Measurements from ENCODE around the gene CEACAM3.
"Not testable (repeated sequence)": the region's sequence is repeated elsewhere in the genome, so short reads cannot be mapped to it uniquely, and the experiment has no call there.

The CEACAM3 gene

DNA sequence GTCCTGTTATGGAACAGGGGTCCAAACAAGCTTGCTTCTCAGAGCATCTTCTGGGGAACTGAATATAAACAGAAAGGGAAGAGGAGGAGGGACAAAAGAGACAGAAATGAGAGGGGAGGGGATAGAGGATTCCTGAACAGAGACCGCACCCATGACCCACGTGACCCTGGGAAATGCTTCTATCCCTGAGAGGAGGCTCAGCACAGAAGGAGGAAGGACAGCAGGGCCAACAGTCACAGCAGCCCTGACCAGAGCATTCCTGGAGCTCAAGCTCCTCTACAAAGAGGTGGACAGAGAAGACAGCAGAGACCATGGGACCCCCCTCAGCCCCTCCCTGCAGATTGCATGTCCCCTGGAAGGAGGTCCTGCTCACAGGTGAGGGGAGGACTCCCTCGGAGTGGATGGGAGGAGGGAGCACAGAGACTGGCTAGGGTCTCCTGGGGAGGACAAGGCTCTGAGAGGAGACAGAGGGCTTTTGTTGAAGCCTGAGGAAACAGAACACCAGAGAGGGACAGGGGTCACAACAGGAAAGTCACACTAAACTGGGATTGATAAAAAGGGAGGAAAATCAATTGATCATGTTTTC is 41.0 kb upstream of the CEACAM3 start, which contains the start of gene CEACAM6:
Gene CEACAM6, plus strand, starts transcription at position 203 of the 586 bp plus-strand sequence. Its CDS starts 109 bp downstream, at position 312.
- no peak for TF ChIP-seq CTCF (IDR thresholded peaks at IDR 0.05; ENCODE audit: borderline replicate concordance, control extremely low read depth, extremely low read depth, insufficient read depth, missing control alignments)
- DNase-seq (ENCODE audit: low spot score) = no peak
- in situ Hi-C loops (cut with MboI; ENCODE audit: low sequenced_read_pairs, unreplicated experiment) = no loop called here

DNA sequence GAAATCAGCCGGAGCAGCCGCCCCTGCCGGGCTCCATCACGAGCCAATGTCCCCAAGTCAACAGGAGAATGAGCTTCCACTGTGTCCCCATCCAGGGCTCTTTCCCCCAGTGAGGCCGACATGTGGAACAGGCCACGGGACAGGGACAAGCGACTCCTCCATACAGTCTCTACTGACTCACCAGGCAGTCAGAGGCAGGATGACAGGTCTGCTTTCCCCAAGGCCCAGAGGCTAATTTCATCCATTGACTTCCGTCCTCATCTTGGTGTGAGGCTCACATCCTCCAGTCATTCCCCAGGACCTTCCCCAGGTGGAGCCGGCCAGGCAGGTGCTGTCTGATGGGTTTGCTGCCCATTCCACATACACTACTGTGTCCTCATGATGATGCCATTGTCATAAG is 37.5 kb upstream of the CEACAM3 start:
- in situ Hi-C loops (cut with MboI; ENCODE audit: low sequenced_read_pairs, unreplicated experiment) = no loop called here
- TF ChIP-seq CTCF (IDR thresholded peaks at IDR 0.05; ENCODE audit: borderline replicate concordance, control extremely low read depth, extremely low read depth, insufficient read depth, missing control alignments) = no peak
- no peak for DNase-seq (ENCODE audit: low spot score)

- in situ Hi-C loops (cut with MboI; ENCODE audit: low sequenced_read_pairs, unreplicated experiment) = no loop called here
- DNase-seq (ENCODE audit: low spot score) = no peak
- TF ChIP-seq CTCF (IDR thresholded peaks at IDR 0.05; ENCODE audit: borderline replicate concordance, control extremely low read depth, extremely low read depth, insufficient read depth, missing control alignments) = no peak
Measured at GRCh38 chr19:41767115-41767514, 29.3 kb upstream of the CEACAM3 start.

DNA sequence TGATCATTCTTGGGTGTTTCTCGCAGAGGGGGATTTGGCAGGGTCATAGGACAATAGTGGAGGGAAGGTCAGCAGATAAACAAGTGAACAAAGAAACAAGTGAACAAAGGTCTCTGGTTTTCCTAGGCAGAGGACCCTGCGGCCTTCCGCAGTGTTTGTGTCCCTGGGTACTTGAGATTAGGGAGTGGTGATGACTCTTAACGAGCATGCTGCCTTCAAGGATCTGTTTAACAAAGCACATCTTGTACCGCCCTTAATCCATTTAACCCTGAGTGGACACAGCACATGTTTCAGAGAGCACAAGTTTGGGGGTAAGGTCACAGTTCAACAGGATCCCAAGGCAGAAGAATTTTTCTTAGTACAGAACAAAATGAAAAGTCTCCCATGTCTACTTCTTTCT is 28.3 kb upstream of the CEACAM3 start:
- DNase-seq (ENCODE audit: low spot score); in situ Hi-C loops (cut with MboI; ENCODE audit: low sequenced_read_pairs, unreplicated experiment): not testable (repeated sequence)

DNA sequence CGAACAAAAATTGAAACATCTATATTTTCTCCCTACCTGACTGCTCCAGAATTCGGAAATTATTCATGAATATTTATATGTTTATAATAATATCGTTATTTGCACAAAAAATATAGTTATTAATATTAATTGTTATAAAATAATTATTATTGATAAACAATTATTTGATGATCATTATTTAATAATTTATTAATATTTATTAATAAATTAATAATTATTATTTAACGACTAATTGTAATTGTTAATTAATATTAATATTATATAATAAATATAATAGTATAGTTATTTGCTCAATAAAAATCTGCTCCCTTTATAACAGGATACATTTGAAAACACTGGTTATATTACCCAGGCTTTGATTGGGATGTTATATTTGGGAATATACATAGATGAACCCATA is 26.8 kb upstream of the CEACAM3 start:
- in situ Hi-C loops (cut with MboI; ENCODE audit: low sequenced_read_pairs, unreplicated experiment) = no loop called here
- no peak for TF ChIP-seq CTCF (IDR thresholded peaks at IDR 0.05; ENCODE audit: borderline replicate concordance, control extremely low read depth, extremely low read depth, insufficient read depth, missing control alignments)

GRCh38 chr19:41771410-41771809 is 25.0 kb upstream of the CEACAM3 start:
- in situ Hi-C loops (cut with MboI; ENCODE audit: low sequenced_read_pairs, unreplicated experiment) = no loop called here
- DNase-seq (ENCODE audit: low spot score) = no peak
- no peak for TF ChIP-seq CTCF (IDR thresholded peaks at IDR 0.05; ENCODE audit: borderline replicate concordance, control extremely low read depth, extremely low read depth, insufficient read depth, missing control alignments)

More for the DNA sequence above, 26.8 kb upstream of the CEACAM3 start:
- DNase-seq (ENCODE audit: low spot score) = no peak

- no peak for DNase-seq (ENCODE audit: low spot score)
- in situ Hi-C loops (cut with MboI; ENCODE audit: low sequenced_read_pairs, unreplicated experiment) = no loop called here
- TF ChIP-seq CTCF (IDR thresholded peaks at IDR 0.05; ENCODE audit: borderline replicate concordance, control extremely low read depth, extremely low read depth, insufficient read depth, missing control alignments) = no peak
Measured at GRCh38 chr19:41774515-41774980, 21.8 kb upstream of the CEACAM3 start.

Measured in GM13976 (cell line).